B cell (primary cell): ENCODE results near the gene CCNK. TPM values are rescaled to one million over a fixed set of nuclear protein-coding genes. Genes with fewer than 3 reads are reported as not detected.

ENCODE experiments used
- ATAC-seq: fragments of 200-7000 bp; cut with Tn5 transposase; one replicate; pipeline ENCODE4 v1.10.0; 2021; ENCODE audit warnings: low read depth, mild to moderate bottlenecking, moderate number of reproducible peaks, moderate library complexity
- CTCF ChIA-PET: fragments of 350-600 bp; sonication (Branson Sonifier 250); formaldehyde crosslinking; loops from one replicate; lab custom pipeline; 2021; ENCODE audit warnings: antibody characterized with exemption, inconsistent platforms; lab: Charles Lee
- POLR2A ChIA-PET: fragments of 350-600 bp; sonication (Branson Sonifier 250); formaldehyde crosslinking; loops from one replicate; lab custom pipeline; 2021; ENCODE audit warnings: antibody characterized with exemption; lab: Charles Lee
- DNase-seq: peaks from one replicate; pipeline ENCODE4 v3.0.0; 2013
- H2AFZ ChIP-seq: 2 replicates; pipeline ENCODE4 v1.6.1; 2012; ENCODE audit warnings: mild to moderate bottlenecking, low read depth, low read length; ENCODE audit not compliant: insufficient read depth, poor library complexity, severe bottlenecking
- H3K27ac ChIP-seq, 2 donors: 1 replicate in 1 of 2; 2 replicates in 1 of 2; pipeline ENCODE4 v1.5.1; 2012 to 2013; ENCODE audit warnings: low read length in 2 of 2, mild to moderate bottlenecking in 2 of 2, moderate library complexity in 1 of 2
- H3K27me3 ChIP-seq, 4 experiments: fragments of 200-600 bp in 1 of 4; sonication (generic) in 1 of 4; replicated peaks in 1 of 4; 1 replicate in 2 of 4; 2 replicates in 2 of 4; pipeline versions ENCODE4 v1.6.1 to v1.7.0; 2013 to 2016; ENCODE audit warnings: low read length in 3 of 4, mild to moderate bottlenecking in 2 of 4, mixed read lengths in 1 of 4, moderate library complexity in 1 of 4; ENCODE audit not compliant: insufficient read depth in 4 of 4, control insufficient read depth in 3 of 4; ENCODE audit errors: control extremely low read depth in 1 of 4
- H3K36me3 ChIP-seq, 2 experiments: replicated peaks in 1 of 2; 1 replicate in 1 of 2; 2 replicates in 1 of 2; pipeline versions ENCODE4 v1.6.1 to v1.7.1; 2013; ENCODE audit warnings: low read length in 1 of 2; ENCODE audit not compliant: insufficient read depth in 2 of 2, control insufficient read depth in 1 of 2; ENCODE audit errors: control extremely low read depth in 1 of 2, extremely low read depth in 1 of 2
- H3K4me1 ChIP-seq, 2 donors: fragments of 200-600 bp in 1 of 2; sonication (generic) in 1 of 2; 1 replicate in 1 of 2; 2 replicates in 1 of 2; pipeline versions ENCODE4 v1.5.1 to v1.6.1; 2013 to 2017; ENCODE audit warnings: low read length in 2 of 2; ENCODE audit not compliant: control insufficient read depth in 2 of 2, insufficient read depth in 2 of 2
- H3K4me2 ChIP-seq: replicated peaks from 2 replicates; pipeline ENCODE3; 2012; ENCODE audit warnings: mild to moderate bottlenecking, low read depth, low read length; ENCODE audit not compliant: poor library complexity, severe bottlenecking
- H3K4me3 ChIP-seq, 5 experiments: fragments of 200-600 bp in 1 of 5; sonication (generic) in 1 of 5; 1 replicate in 3 of 5; 2 replicates in 2 of 5; pipeline versions ENCODE4 v1.5.1 to v1.7.0; 2011 to 2016; ENCODE audit warnings: low read length in 4 of 5, mild to moderate bottlenecking in 4 of 5, low read depth in 2 of 5, control low read depth in 1 of 5, moderate library complexity in 1 of 5; ENCODE audit not compliant: insufficient read depth in 1 of 5; ENCODE audit errors: control extremely low read depth in 1 of 5, extremely low read depth in 1 of 5
- H3K79me2 ChIP-seq: fragments of 200-600 bp; sonication (generic); one replicate; pipeline ENCODE4 v1.6.0; 2016; ENCODE audit warnings: low read length; ENCODE audit not compliant: control insufficient read depth, insufficient read depth
- H3K9ac ChIP-seq: fragments of 200-600 bp; sonication (generic); 2 replicates; pipeline ENCODE4 v1.6.1; 2017; ENCODE audit warnings: mild to moderate bottlenecking, low read length, moderate library complexity
- H3K9me3 ChIP-seq, 3 donors: one replicate each; pipeline versions ENCODE4 v1.6.1 to v1.7.1; 2013; ENCODE audit warnings: low read length in 2 of 3; ENCODE audit not compliant: control insufficient read depth in 2 of 3, insufficient read depth in 1 of 3; ENCODE audit errors: control extremely low read depth in 1 of 3
- H4K20me1 ChIP-seq: 2 replicates; pipeline ENCODE4 v1.6.0; 2012; ENCODE audit warnings: mild to moderate bottlenecking, low read length; ENCODE audit not compliant: insufficient read depth, control insufficient read depth, poor library complexity, severe bottlenecking
- H3K27ac Mint-ChIP-seq: one replicate; pipeline ENCODE4 v1.8.0; 2021; ENCODE audit warnings: mixed read lengths
- H3K27me3 Mint-ChIP-seq: one replicate; pipeline ENCODE4 v1.8.0; 2021; ENCODE audit warnings: mixed read lengths
- H3K4me1 Mint-ChIP-seq: one replicate; pipeline ENCODE4 v1.8.0; 2021; ENCODE audit warnings: mixed read lengths
- H3K4me3 Mint-ChIP-seq: one replicate; pipeline ENCODE4 v1.8.0; 2021; ENCODE audit warnings: mixed read lengths
- H3K9me3 Mint-ChIP-seq: one replicate; pipeline ENCODE4 v1.8.0; 2022; ENCODE audit warnings: mixed read lengths; ENCODE audit not compliant: insufficient read depth
- EZH2 ChIP-seq: IDR thresholded peaks from 2 replicates; pipeline ENCODE4 v1.6.1; 2012; ENCODE audit warnings: borderline replicate concordance, low read depth, mild to moderate bottlenecking, moderate library complexity, low read length; ENCODE audit not compliant: insufficient read depth, poor library complexity, severe bottlenecking
- WGBS: methylation state at CpG from one replicate; pipeline ENCODE4 v1.1.5; 2013; ENCODE audit warnings: missing lambda C conversion rate; ENCODE audit not compliant: insufficient coverage; 5-methylcytosine and 5-hydroxymethylcytosine counted together
- intact Hi-C: fragments of 100-400 bp; cut with micrococcal nuclease; formaldehyde crosslinking; loops from one replicate; pipeline ENCODE4 v1.10.0; 2022
- polyA plus RNA-seq: library from polyadenylated mRNA; depleted of rRNA; stranded (reverse); fragments of >200 nt; gene quantifications from 2 replicates; pipeline ENCODE4 v1.2.3, GENCODE V29; 2012
- total RNA-seq, 2 donors: library from RNA; stranded (reverse); fragments of 120-200 nt in 1 of 2; gene quantifications; 1 replicate in 1 of 2; 2 replicates in 1 of 2; pipeline versions ENCODE4 v1.2.3 to v1.2.4, GENCODE V29; 2013 to 2022
- TF ChIP-seq, protein P1 (sequence below): fragments of 200-600 bp; IDR thresholded peaks from one replicate; pipeline ENCODE4 v1.8.0; 2022; ENCODE audit warnings: antibody characterized with exemption, mild to moderate bottlenecking

The CCNK gene
- total and polyA plus RNA-seq, 2 donors (not counting 1 experiment from before 2014, with no cell fraction given) = 17.5 to 82.0 TPM

DNA sequence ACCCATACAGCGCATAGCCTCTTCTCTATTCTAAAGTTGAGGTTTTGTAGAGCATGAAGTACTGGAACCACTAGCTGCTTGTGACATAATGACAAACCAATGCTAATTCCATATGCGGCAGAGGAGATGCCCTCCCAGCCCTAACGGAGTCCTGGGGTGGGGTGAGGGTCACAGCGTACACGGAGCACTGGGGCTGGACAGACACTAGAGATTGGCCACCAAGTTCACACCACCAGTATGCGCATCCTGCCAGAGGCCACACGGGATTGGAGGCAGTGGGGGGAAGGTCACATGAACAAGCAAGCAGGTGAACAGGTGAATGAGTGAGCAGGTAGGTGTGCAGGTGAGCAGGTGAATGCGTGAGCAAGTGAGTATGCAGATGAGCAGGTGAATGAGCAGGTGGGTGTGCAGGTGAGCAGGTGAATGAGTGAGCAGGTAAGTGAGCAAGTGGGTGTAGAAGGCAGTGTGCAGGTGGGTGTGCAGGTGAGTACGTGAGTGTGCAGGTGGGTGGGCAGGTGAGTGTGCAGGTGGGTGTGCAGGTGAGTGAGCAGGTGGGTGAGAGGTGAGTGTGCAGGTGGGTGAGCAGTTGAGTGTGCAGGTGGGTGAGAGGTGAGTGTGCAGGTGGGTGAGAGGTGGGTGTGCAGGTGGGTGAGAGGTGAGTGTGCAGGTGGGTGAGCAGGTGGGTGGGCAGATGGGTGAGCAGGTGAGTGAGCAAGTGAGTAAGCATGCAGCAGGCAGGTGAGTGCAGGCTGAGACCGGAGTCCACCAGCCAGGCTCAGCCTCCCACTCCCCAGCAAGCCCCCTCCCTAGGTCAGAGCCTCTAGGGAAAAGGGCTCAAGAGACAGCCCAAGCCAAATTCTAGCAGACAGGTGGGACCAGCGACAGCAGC, 70.1 kb downstream of the CCNK start:
- Histone ChIP-seq H3K4me1 (no peaks in the 10 kb centered on the region), H3K79me2 (no peaks in the 10 kb centered on the region), H3K36me3 (no peaks in the 10 kb centered on the region), H3K27me3 (no peaks in the 10 kb centered on the region), H3K27ac (no peak overlapping the region), H4K20me1 (no peaks in the 10 kb centered on the region), H3K4me3 (no peak overlapping the region), H3K4me2 (no peak overlapping the region), H3K9me3 (no peaks in the 10 kb centered on the region), H3K9ac (no peak overlapping the region), H2AFZ (no peak overlapping the region)
- POLR2A ChIA-PET = no interaction called here
- TF ChIP-seq, protein P1, sequence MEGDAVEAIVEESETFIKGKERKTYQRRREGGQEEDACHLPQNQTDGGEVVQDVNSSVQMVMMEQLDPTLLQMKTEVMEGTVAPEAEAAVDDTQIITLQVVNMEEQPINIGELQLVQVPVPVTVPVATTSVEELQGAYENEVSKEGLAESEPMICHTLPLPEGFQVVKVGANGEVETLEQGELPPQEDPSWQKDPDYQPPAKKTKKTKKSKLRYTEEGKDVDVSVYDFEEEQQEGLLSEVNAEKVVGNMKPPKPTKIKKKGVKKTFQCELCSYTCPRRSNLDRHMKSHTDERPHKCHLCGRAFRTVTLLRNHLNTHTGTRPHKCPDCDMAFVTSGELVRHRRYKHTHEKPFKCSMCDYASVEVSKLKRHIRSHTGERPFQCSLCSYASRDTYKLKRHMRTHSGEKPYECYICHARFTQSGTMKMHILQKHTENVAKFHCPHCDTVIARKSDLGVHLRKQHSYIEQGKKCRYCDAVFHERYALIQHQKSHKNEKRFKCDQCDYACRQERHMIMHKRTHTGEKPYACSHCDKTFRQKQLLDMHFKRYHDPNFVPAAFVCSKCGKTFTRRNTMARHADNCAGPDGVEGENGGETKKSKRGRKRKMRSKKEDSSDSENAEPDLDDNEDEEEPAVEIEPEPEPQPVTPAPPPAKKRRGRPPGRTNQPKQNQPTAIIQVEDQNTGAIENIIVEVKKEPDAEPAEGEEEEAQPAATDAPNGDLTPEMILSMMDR = no peak
- no peak for TF ChIP-seq EZH2
- H3K27me3 Mint-ChIP-seq = peaks cover 3% of the 10 kb centered on the region
- H3K9me3 Mint-ChIP-seq = no peaks in the 10 kb centered on the region
- no peaks in the 10 kb centered on the region for H3K4me1 Mint-ChIP-seq
- H3K4me3 Mint-ChIP-seq = no peak overlapping the region
- H3K27ac Mint-ChIP-seq = no peak overlapping the region
- CTCF ChIA-PET = no interaction called here
- WGBS = 95% methylated on average over 9 of the region's 11 CpGs
- intact Hi-C loops = no loop called here
- DNase-seq (no peak), ATAC-seq (no peak)

DNA sequence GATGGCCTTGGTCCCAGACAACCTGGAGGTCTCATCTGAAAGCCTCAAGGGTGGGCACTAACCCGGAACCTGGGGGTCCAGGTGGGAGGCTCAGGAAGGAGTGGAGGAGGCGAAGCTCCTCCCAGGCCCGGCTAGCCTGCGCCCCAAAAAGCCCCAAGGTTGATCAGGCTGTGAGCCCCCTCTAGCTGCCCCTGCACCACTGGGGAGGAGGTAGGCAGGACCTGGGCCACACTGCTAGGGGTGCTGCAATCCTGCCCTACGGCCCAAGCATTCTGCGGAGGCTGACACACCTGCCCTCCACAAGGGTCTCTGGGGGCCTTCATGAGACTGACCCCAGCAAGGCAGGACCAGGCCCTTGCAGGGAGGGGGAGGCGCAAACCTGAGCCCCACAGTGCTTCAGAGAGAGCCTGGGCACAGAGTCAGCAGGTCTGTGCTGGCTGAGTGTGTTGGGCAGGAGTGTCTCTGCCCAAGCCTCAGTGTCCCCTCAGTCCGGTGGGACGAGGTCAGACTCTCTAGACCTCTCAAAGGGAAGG, 70.9 kb downstream of the CCNK start:
- no peaks in the 10 kb centered on the region for H3K27me3 ChIP-seq
- H3K27ac ChIP-seq = no peak overlapping the region
- TF ChIP-seq, protein P1 = no peak
- no peak for TF ChIP-seq EZH2
- ATAC-seq = no peak
- POLR2A ChIA-PET = no interaction called here
- intact Hi-C loops = no loop called here
- DNase-seq = no peak
- CTCF ChIA-PET = interaction anchor here (0.8 kb wide), 1 partner anchor 36 kb away, joined by 3 read pairs; no protein-coding TSS in a partner anchor
- no peaks in the 10 kb centered on the region for H4K20me1 ChIP-seq
- Mint-ChIP-seq H3K4me1 (no peaks in the 10 kb centered on the region), H3K9me3 (no peaks in the 10 kb centered on the region), H3K27ac (no peak overlapping the region), H3K27me3 (peaks cover 3% of the 10 kb centered on the region), H3K4me3 (no peak overlapping the region)
- no peak overlapping the region for H3K4me3 ChIP-seq
- H3K36me3 ChIP-seq = no peaks in the 10 kb centered on the region
- H3K4me2 ChIP-seq = no peak overlapping the region
- no peaks in the 10 kb centered on the region for H3K79me2 ChIP-seq
- H3K9me3 ChIP-seq = no peaks in the 10 kb centered on the region
- H3K9ac ChIP-seq = no peak overlapping the region
- H2AFZ ChIP-seq = no peak overlapping the region
- no peaks in the 10 kb centered on the region for H3K4me1 ChIP-seq
- WGBS = 90% methylated on average over 9 of the region's 9 CpGs
